ENCODE data around the gene USP4.

The USP4 gene

GRCh38 chr3:49295489-49296058 is 44.3 kb downstream of the USP4 start:
- DNase-seq (ENCODE audit: low spot score) = peak; percentile 27

- DNase-seq (ENCODE audit: low spot score) = no peak
These were observed 45.5 kb downstream of the USP4 start for GRCh38 chr3:49294343-49294742.

GRCh38 chr3:49283997-49284396 is 55.9 kb downstream of the USP4 start:
- DNase-seq (ENCODE audit: low spot score) = no peak

- no peak for DNase-seq (ENCODE audit: low spot score)
These were observed 60.5 kb downstream of the USP4 start for GRCh38 chr3:49279376-49279775.

- no peak for DNase-seq (ENCODE audit: low spot score)
These were observed 61.3 kb downstream of the USP4 start for GRCh38 chr3:49278548-49278947.

GRCh38 chr3:49277383-49277775 is 62.5 kb downstream of the USP4 start:
- no peak for DNase-seq (ENCODE audit: low spot score)

GRCh38 chr3:49276475-49277382 is 63.1 kb downstream of the USP4 start, which contains the start of gene C3orf62:
Gene C3orf62, minus strand, starts transcription at chr3:49277232. Its CDS starts 360 bp downstream, at chr3:49276872.
- peak; percentile 61 for DNase-seq (ENCODE audit: low spot score)

- DNase-seq (ENCODE audit: low spot score) = no peak
These were observed 65.9 kb downstream of the USP4 start for GRCh38 chr3:49273825-49274532.

- DNase-seq (ENCODE audit: low spot score) = no peak
These were observed 68.8 kb downstream of the USP4 start for GRCh38 chr3:49271047-49271446.

GRCh38 chr3:49270156-49270500 is 69.7 kb downstream of the USP4 start:
- no peak for DNase-seq (ENCODE audit: low spot score)

GRCh38 chr3:49269443-49270155 is 70.3 kb downstream of the USP4 start:
- DNase-seq (ENCODE audit: low spot score) = no peak

- no peak for DNase-seq (ENCODE audit: low spot score)
These were observed 73.3 kb downstream of the USP4 start for GRCh38 chr3:49266410-49267095.

- DNase-seq (ENCODE audit: low spot score) = no peak
These were observed 74.0 kb downstream of the USP4 start for GRCh38 chr3:49265661-49266386.

GRCh38 chr3:49263159-49263889 is 76.5 kb downstream of the USP4 start:
- no peak for DNase-seq (ENCODE audit: low spot score)

- DNase-seq (ENCODE audit: low spot score) = no peak
These were observed 79.0 kb downstream of the USP4 start for GRCh38 chr3:49260806-49261324.

GRCh38 chr3:49257187-49257586 is 82.7 kb downstream of the USP4 start:
- no peak for DNase-seq (ENCODE audit: low spot score)

- DNase-seq (ENCODE audit: low spot score) = no peak
These were observed 83.9 kb downstream of the USP4 start for GRCh38 chr3:49255718-49256511.

GRCh38 chr3:49255112-49255511 is 84.7 kb downstream of the USP4 start:
- no peak for DNase-seq (ENCODE audit: low spot score)

- DNase-seq (ENCODE audit: low spot score) = no peak
These were observed 86.3 kb downstream of the USP4 start for GRCh38 chr3:49253512-49253911.
